Superior temporal gyrus (tissue), 1 donor: ENCODE measurements around the gene CALU.
A peak's percentile ranks its signal among the peaks of the same experiment; 100 is the strongest.

ENCODE experiments used
- DNase-seq: peaks from one replicate; pipeline ENCODE4 v3.0.0-alpha.2; 2016; ENCODE audit errors: extremely low spot score

CALU gene

GRCh38 chr7:128811631-128812430 lies 72.7 kb downstream of the CALU start:
- no peak for DNase-seq

- DNase-seq, result no peak
Measured at GRCh38 chr7:128812514-128813168, 73.5 kb downstream of the CALU start.

- peak; percentile 70 for DNase-seq
Measured at GRCh38 chr7:128814499-128814898, 75.3 kb downstream of the CALU start.

GRCh38 chr7:128815289-128815942 lies 76.3 kb downstream of the CALU start:
- DNase-seq, result no peak

GRCh38 chr7:128818694-128819093 lies 79.5 kb downstream of the CALU start:
- DNase-seq, result no peak
